Common myeloid progenitor, CD34-positive (primary cell): Measurements from ENCODE around the gene VSTM4.

Source experiments
- CTCF ChIA-PET: fragments of 350-600 bp; sonication (Branson Sonifier 250); formaldehyde crosslinking; loops from one replicate; lab custom pipeline; 2021; ENCODE audit warnings: antibody characterized with exemption; lab: Charles Lee
- POLR2A ChIA-PET: fragments of 350-600 bp; sonication (Branson Sonifier 250); formaldehyde crosslinking; loops from one replicate; lab custom pipeline; 2021; ENCODE audit warnings: antibody characterized with exemption; lab: Charles Lee
- DNase-seq, 3 donors: peaks; one replicate each; pipeline versions ENCODE4 v3.0.0 to v3.0.0-alpha.2; 2013
- H3K27ac ChIP-seq, 2 experiments: 1 replicate in 1 of 2; 2 replicates in 1 of 2; pipeline ENCODE4 v1.7.0; 2013; ENCODE audit warnings: inconsistent platforms in 2 of 2, low read length in 2 of 2, mild to moderate bottlenecking in 2 of 2, low read depth in 1 of 2, moderate library complexity in 1 of 2; ENCODE audit not compliant: severe bottlenecking in 2 of 2, insufficient read depth in 1 of 2, poor library complexity in 1 of 2
- H3K27me3 ChIP-seq, 5 experiments: replicated peaks in 2 of 5; 1 replicate in 3 of 5; 2 replicates in 2 of 5; pipeline versions ENCODE4 v1.6.1 to v1.7.0; 2013; ENCODE audit warnings: low read length in 4 of 5, mild to moderate bottlenecking in 2 of 5, moderate library complexity in 2 of 5, inconsistent platforms in 1 of 5; ENCODE audit not compliant: insufficient read depth in 5 of 5, control insufficient read depth in 4 of 5
- H3K36me3 ChIP-seq, 4 experiments: 1 replicate in 2 of 4; 2 replicates in 2 of 4; pipeline versions ENCODE4 v1.6.1 to v1.7.0; 2013; ENCODE audit warnings: low read length in 3 of 4, control low read depth in 1 of 4, mild to moderate bottlenecking in 1 of 4; ENCODE audit not compliant: control insufficient read depth in 4 of 4, insufficient read depth in 4 of 4
- H3K4me1 ChIP-seq, 4 experiments: 1 replicate in 3 of 4; 2 replicates in 1 of 4; pipeline versions ENCODE4 v1.6.1 to v1.7.1; 2013; ENCODE audit warnings: low read length in 3 of 4, mild to moderate bottlenecking in 3 of 4, control low read depth in 1 of 4, inconsistent platforms in 1 of 4, moderate library complexity in 1 of 4; ENCODE audit not compliant: control insufficient read depth in 4 of 4, insufficient read depth in 4 of 4; ENCODE audit errors: control extremely low read depth in 1 of 4
- H3K4me3 ChIP-seq, 7 experiments: 1 replicate in 4 of 7; 2 replicates in 3 of 7; pipeline versions ENCODE4 v1.5.1 to v1.7.0; 2013; ENCODE audit warnings: mild to moderate bottlenecking in 7 of 7, low read length in 6 of 7, moderate library complexity in 6 of 7, inconsistent platforms in 2 of 7, low read depth in 2 of 7, control low read depth in 1 of 7; ENCODE audit not compliant: insufficient read depth in 4 of 7, control insufficient read depth in 1 of 7; ENCODE audit errors: extremely low read depth in 1 of 7
- H3K9me3 ChIP-seq, 5 experiments: 1 replicate in 4 of 5; 2 replicates in 1 of 5; pipeline versions ENCODE4 v1.6.1 to v1.7.1; 2013; ENCODE audit warnings: low read length in 4 of 5, mild to moderate bottlenecking in 2 of 5, inconsistent platforms in 1 of 5, low read depth in 1 of 5, moderate library complexity in 1 of 5; ENCODE audit not compliant: control insufficient read depth in 4 of 5, insufficient read depth in 2 of 5; ENCODE audit errors: control extremely low read depth in 1 of 5
- WGBS: methylation state at CpG from one replicate; pipeline ENCODE4 v1.1.5; 2013; ENCODE audit not compliant: insufficient coverage; 5-methylcytosine and 5-hydroxymethylcytosine counted together

VSTM4 gene

DNA sequence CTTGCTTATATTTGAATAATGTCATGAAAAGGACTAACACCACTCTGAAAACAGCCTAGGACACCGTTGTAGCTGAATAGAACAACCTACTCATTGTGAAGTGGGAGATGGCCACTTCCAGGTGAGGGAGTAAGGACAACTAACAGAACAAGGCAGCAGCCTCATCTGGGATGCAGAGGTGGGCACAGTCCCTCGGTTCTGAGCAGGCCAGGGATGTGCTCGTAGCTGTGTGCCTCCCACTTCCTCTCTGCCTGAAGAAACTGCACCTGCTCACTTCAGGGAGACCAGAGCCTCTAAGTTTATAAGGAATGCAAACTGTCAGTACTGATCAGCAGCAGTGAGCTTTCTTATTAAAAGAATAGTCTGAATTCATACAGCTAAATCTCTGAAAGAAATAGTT lies 2.5 kb downstream of the VSTM4 start:
- WGBS, result 61% methylated on average over 3 of the region's 3 CpGs
- CTCF ChIA-PET, result interaction anchor here (1.1 to 2.3 kb wide), 2 partner anchors 9 to 32 kb away, joined by 5 to 8 read pairs; no protein-coding TSS in a partner anchor
- POLR2A ChIA-PET, result no interaction called here
- no peak overlapping the region for H3K27ac ChIP-seq
- DNase-seq, result no peak
- H3K36me3 ChIP-seq, result no peaks in the 10 kb centered on the region
- no peak overlapping the region for H3K4me3 ChIP-seq
- H3K4me1 ChIP-seq, result peaks cover 0 to 9% (median 4%) of the 10 kb centered on the region in 4 experiments
- H3K27me3 ChIP-seq, result peaks cover 0 to 21% (median 9%) of the 10 kb centered on the region in 5 experiments
- H3K9me3 ChIP-seq, result no peaks in the 10 kb centered on the region

DNA sequence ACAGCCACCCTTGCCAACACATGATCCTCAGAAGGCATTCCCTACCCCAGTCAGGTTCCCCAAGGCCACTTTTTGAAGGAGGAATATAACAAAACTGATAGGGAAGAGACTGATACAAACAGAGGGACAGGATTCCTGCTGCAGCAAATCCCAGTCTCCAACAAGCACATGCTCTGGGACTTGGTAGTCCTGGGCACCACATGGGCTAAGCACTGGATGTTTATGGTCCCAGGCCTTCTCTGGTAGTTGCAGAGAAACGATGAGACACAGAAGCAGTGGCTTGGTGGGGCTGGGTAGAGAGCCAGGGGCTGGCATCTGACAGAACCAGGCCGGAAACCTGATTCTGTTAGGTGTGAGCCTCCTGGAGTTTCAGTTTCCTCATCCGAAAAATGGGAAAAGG lies 3.2 kb downstream of the VSTM4 start:
- Histone ChIP-seq H3K4me3 (no peak overlapping the region), H3K27ac (no peak overlapping the region), H3K4me1 (peaks cover 0 to 9% (median 4%) of the 10 kb centered on the region in 4 experiments), H3K27me3 (peaks cover 0 to 21% (median 8%) of the 10 kb centered on the region in 5 experiments), H3K9me3 (no peaks in the 10 kb centered on the region), H3K36me3 (no peaks in the 10 kb centered on the region)
- POLR2A ChIA-PET, result no interaction called here
- 94% methylated on average over 2 of the region's 3 CpGs for WGBS
- CTCF ChIA-PET, result no interaction called here
- DNase-seq, result no peak

DNA sequence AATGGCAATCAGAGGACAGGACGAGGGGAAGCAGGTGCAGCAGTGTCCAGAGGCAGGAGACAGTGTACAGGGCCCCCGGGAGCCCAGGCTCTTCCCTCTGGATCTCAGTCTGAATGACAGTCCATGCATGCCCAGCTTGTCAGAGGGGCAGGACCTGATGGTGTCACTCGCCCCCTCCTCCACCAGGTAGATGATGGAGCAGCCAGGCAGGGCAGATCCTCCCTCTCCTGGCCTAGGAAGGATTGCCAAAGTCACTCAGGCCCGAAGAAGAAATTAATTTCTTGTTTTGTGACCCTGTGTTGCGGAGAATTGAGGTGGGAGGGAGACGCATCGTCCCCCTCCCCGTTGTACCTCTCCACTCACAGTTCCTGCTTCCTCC lies 4.0 kb downstream of the VSTM4 start:
- ChIA-PET POLR2A (no interaction called here), CTCF (interaction anchor here (1.2 kb wide), 1 partner anchor 51 kb away, joined by 3 read pairs; no protein-coding TSS in a partner anchor)
- H3K9me3 ChIP-seq, result no peaks in the 10 kb centered on the region
- no peak overlapping the region for H3K27ac ChIP-seq
- no peaks in the 10 kb centered on the region for H3K36me3 ChIP-seq
- no peak for DNase-seq
- 91% methylated on average over 3 of the region's 8 CpGs for WGBS
- peaks cover 0 to 21% (median 7%) of the 10 kb centered on the region in 5 experiments for H3K27me3 ChIP-seq
- no peak overlapping the region for H3K4me3 ChIP-seq
- H3K4me1 ChIP-seq, result peaks cover 0 to 12% (median 4%) of the 10 kb centered on the region in 4 experiments

DNA sequence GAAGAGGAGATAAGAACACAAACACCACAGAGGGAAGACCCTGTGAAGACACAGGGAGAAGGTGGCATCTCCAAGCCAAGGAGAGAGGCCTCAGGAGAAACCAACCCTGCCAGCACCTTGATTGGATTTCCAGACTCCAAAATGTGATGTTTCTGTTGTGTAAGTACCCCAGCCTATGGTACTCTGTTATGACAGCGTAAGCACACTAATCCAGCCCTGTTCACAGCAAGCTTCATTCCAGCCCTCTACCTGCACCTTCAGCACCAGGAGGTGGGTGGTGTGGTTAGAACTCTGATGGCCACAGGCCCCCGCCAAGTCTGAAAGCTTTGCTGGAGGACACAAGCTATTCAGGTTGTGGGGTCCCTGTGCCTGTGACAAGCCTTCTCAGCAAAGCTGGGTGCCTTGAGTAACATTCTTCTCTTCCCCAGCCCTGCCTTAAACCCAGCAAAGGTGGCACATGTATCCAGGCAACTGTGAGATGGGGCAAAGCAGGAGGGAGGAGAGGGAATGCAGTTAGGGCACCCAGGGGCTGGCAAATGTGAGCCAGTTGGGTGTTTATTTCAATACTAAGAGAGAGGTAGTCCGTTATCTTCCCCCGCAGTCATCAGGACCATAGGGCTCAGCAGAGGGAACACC lies 4.5 kb downstream of the VSTM4 start:
- Histone ChIP-seq H3K27ac (no peak overlapping the region), H3K4me1 (peaks cover 0 to 10% (median 4%) of the 10 kb centered on the region in 4 experiments), H3K4me3 (no peak overlapping the region), H3K9me3 (no peaks in the 10 kb centered on the region), H3K36me3 (no peaks in the 10 kb centered on the region), H3K27me3 (peaks cover 0 to 19% (median 7%) of the 10 kb centered on the region in 5 experiments)
- 100% methylated on average over 3 of the region's 4 CpGs for WGBS
- POLR2A ChIA-PET, result no interaction called here
- CTCF ChIA-PET, result interaction anchor here (1.2 kb wide), 1 partner anchor 51 kb away, joined by 3 read pairs; no protein-coding TSS in a partner anchor
- no peak for DNase-seq

DNA sequence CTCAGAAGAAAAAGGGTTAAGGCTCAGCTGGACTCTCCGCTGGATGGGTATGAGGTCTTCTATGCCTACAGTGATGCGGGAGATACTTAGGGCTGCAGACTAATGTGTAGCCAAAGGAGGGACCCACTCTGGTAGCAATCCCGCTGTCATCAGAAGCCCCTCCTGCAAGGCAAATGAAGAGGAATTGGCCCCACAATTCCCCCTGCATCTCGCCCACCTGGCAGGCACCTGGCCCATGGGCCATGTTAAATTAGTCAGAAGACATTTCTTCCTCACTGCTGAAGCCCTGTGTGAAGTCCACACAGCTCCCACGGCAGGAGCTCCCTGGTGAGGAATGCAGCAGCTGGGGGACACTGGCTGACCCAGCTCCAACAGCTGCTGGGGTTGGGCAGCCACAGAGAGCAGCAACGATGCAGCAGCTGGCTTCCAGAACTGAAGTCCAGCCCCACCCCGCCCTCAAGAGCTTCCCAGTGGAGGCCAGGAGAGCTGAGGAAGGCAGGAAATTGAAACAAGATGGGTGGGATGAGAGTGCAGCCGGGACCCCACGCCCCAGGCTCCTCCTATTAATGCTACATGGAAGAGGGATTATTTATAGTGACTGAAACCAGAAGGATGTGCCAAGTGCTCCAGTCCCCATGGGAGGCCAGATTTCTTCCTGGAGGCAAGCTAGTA lies 5.5 kb downstream of the VSTM4 start:
- POLR2A ChIA-PET, result no interaction called here
- no peak overlapping the region for H3K4me3 ChIP-seq

DNA sequence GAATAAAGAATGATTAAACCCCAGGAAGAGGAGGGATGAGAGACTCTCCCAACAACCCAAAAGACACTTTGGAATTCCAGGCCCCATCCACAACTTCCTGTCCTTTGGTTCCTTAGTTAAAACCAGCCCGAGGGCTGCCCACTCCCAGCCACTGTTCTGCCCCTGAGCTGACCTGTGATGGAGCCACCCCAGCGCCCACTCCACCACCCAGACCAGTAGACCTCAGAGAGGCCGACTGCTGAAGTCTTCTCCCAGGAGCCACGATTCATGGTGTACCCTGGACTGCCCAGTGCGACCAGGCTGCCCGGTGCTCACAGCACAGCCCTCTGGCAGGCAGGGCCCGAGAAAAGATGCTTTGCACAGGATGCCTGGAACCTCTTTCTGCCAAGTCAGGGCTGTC lies 6.7 kb downstream of the VSTM4 start:
- CTCF ChIA-PET, result interaction anchor here (0.9 kb wide), 1 partner anchor 28 kb away, joined by 3 read pairs; no protein-coding TSS in a partner anchor
- WGBS, result 94% methylated on average over 5 of the region's 7 CpGs

More for the DNA sequence above, 5.5 kb downstream of the VSTM4 start:
- no peak overlapping the region for H3K27ac ChIP-seq
- H3K9me3 ChIP-seq, result no peaks in the 10 kb centered on the region
- H3K27me3 ChIP-seq, result peaks cover 0 to 13% (median 5%) of the 10 kb centered on the region in 5 experiments
- no peak for DNase-seq
- CTCF ChIA-PET, result interaction anchor here (1.2 kb wide), 1 partner anchor 52 kb away, joined by 3 read pairs; no protein-coding TSS in a partner anchor
- WGBS, result 91% methylated on average over 9 of the region's 9 CpGs
- H3K36me3 ChIP-seq, result no peaks in the 10 kb centered on the region
- peaks cover 0 to 5% (median 2%) of the 10 kb centered on the region in 4 experiments for H3K4me1 ChIP-seq

DNA sequence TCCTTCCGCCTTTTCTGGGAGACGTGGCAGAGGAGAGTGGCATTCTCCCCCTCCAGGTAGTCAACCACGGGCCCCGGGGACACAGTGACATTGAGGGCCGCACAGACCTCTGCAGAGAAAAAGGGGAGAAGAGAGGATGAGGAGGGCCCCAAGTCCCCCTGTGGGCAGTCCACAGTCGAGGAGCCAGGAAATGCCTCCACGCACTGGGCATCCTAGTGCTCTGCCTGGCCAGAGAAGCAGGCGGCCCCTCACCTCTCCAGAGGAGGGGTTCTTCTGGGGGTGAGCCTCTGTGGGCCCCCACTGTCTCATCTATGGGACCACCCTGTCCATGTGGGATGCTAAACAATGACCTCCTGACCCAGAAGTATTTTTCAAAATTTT lies 7.4 kb downstream of the VSTM4 start:
- no peaks in the 10 kb centered on the region for H3K9me3 ChIP-seq
- no peak overlapping the region for H3K4me3 ChIP-seq
- 100% methylated on average over 4 of the region's 8 CpGs for WGBS
- no peak for DNase-seq
- no peak overlapping the region for H3K27ac ChIP-seq
- no peaks in the 10 kb centered on the region for H3K36me3 ChIP-seq
- ChIA-PET CTCF (no interaction called here), POLR2A (no interaction called here)
- peaks cover 0 to 3% (median 0%) of the 10 kb centered on the region in 5 experiments for H3K27me3 ChIP-seq
- H3K4me1 ChIP-seq, result peaks cover 0 to 3% (median 0%) of the 10 kb centered on the region in 4 experiments

More for the DNA sequence above, 6.7 kb downstream of the VSTM4 start:
- DNase-seq, result no peak
- Histone ChIP-seq H3K9me3 (no peaks in the 10 kb centered on the region), H3K4me1 (peaks cover 0 to 3% (median 0%) of the 10 kb centered on the region in 4 experiments), H3K4me3 (no peak overlapping the region), H3K27ac (no peak overlapping the region), H3K27me3 (peaks cover 0 to 5% (median 0%) of the 10 kb centered on the region in 5 experiments), H3K36me3 (no peaks in the 10 kb centered on the region)
- POLR2A ChIA-PET, result no interaction called here
